ENCODE measurements around the gene KCNAB3.

The KCNAB3 gene

GRCh38 chr17:7873051-7873450, 56.6 kb downstream of the KCNAB3 start:
- no peak for DNase-seq
